Activated CD4-positive, alpha-beta memory T cell treated with anti-CD3 and anti-CD28 coated beads, Interleukin-2, amount 10 ng/mL, durations not matched to agents 7 days and 5 days (primary cell): ENCODE results near the gene ALDH7A1. TPM values are rescaled to one million over a fixed set of nuclear protein-coding genes. Genes with fewer than 3 reads are reported as not detected.

Source experiments
- CTCF ChIA-PET: fragments of 350-600 bp; sonication (Branson Sonifier 250); formaldehyde crosslinking; loops from one replicate; lab custom pipeline; 2021; ENCODE audit warnings: antibody characterized with exemption, inconsistent platforms; lab: Charles Lee
- POLR2A ChIA-PET: fragments of 350-600 bp; sonication (Branson Sonifier 250); formaldehyde crosslinking; loops from one replicate; lab custom pipeline; 2021; ENCODE audit warnings: antibody characterized with exemption; lab: Charles Lee
- DNase-seq: peaks from one replicate; pipeline ENCODE4 v3.0.0-alpha.2; 2020
- H3K27ac Mint-ChIP-seq: one replicate; pipeline ENCODE4 v1.8.0; 2021; ENCODE audit warnings: mild to moderate bottlenecking, mixed read lengths
- H3K27me3 Mint-ChIP-seq: one replicate; pipeline ENCODE4 v1.8.0; 2021; ENCODE audit warnings: mixed read lengths
- H3K36me3 Mint-ChIP-seq: one replicate; pipeline ENCODE4 v1.8.0; 2021; ENCODE audit warnings: low read depth, mixed read lengths
- H3K4me1 Mint-ChIP-seq: one replicate; pipeline ENCODE4 v1.8.0; 2021; ENCODE audit warnings: mixed read lengths
- H3K4me3 Mint-ChIP-seq: one replicate; pipeline ENCODE4 v1.8.0; 2021; ENCODE audit warnings: mild to moderate bottlenecking, mixed read lengths
- H3K9me3 Mint-ChIP-seq: one replicate; pipeline ENCODE4 v1.8.0; 2021; ENCODE audit warnings: mixed read lengths
- total RNA-seq, 2 experiments: library from RNA; stranded (reverse); gene quantifications; one replicate each; pipeline ENCODE4 v1.2.3, GENCODE V29; 2021

The ALDH7A1 gene
- total RNA-seq, 2 experiments from 2014 or later, result 0.71 to 1.0 TPM

GRCh38 chr5:126543009-126543408 is 52.0 kb downstream of the ALDH7A1 start:
- no peak overlapping the region for H3K4me3 Mint-ChIP-seq
- ChIA-PET CTCF (interaction anchor here (0.7 to 1.8 kb wide), 6 partner anchors 10 to 204 kb away, joined by 3 to 11 read pairs (median 4); no protein-coding TSS in a partner anchor), POLR2A (no interaction called here)
- DNase-seq, result no peak
- no peak overlapping the region for H3K27ac Mint-ChIP-seq
- no peaks in the 10 kb centered on the region for H3K9me3 Mint-ChIP-seq
- H3K4me1 Mint-ChIP-seq, result no peaks in the 10 kb centered on the region
- no peaks in the 10 kb centered on the region for H3K36me3 Mint-ChIP-seq
- H3K27me3 Mint-ChIP-seq, result peaks cover 2% of the 10 kb centered on the region

- Mint-ChIP-seq H3K4me3 (no peak overlapping the region), H3K36me3 (no peaks in the 10 kb centered on the region), H3K4me1 (no peaks in the 10 kb centered on the region), H3K27me3 (peaks cover 2% of the 10 kb centered on the region), H3K27ac (no peak overlapping the region), H3K9me3 (no peaks in the 10 kb centered on the region)
- DNase-seq, result no peak
- CTCF ChIA-PET, result interaction anchor here (0.7 to 5.1 kb wide), 5 partner anchors 12 to 205 kb away, joined by 3 to 53 read pairs (median 3); no protein-coding TSS in a partner anchor
- POLR2A ChIA-PET, result no interaction called here
Observed at GRCh38 chr5:126542441-126542840, 52.6 kb downstream of the ALDH7A1 start.

- Mint-ChIP-seq H3K9me3 (no peaks in the 10 kb centered on the region), H3K36me3 (no peaks in the 10 kb centered on the region), H3K4me1 (no peaks in the 10 kb centered on the region), H3K27me3 (peaks cover 2% of the 10 kb centered on the region), H3K4me3 (no peak overlapping the region), H3K27ac (no peak overlapping the region)
- DNase-seq, result no peak
- POLR2A ChIA-PET, result no interaction called here
- CTCF ChIA-PET, result interaction anchor here (1.2 to 5.1 kb wide), 7 partner anchors 10 to 203 kb away, joined by 4 to 53 read pairs (median 10); partner anchors contain the start of gene PHAX
Observed at GRCh38 chr5:126540631-126541030, 54.4 kb downstream of the ALDH7A1 start.

DNA sequence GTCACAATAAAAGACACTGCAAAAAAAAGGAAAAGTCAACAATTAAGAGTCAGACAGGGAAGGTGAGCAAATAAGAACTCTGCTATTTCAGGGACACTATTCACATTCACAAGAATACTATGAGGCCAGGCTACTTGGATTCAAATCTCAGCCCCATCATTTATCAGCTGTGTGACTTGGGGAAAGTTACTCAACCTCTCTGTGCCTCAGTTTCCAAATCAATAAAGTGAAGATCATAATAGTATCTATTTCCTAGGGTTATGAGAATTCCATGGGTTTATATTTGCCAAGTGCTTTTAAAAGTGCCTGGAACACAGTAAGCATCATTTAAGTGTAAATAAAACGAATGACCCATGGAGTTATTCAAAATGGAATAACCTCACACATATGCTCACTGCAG is 56.4 kb downstream of the ALDH7A1 start:
- DNase-seq, result no peak
- H3K36me3 Mint-ChIP-seq, result no peaks in the 10 kb centered on the region
- H3K27me3 Mint-ChIP-seq, result peaks cover 2% of the 10 kb centered on the region
- ChIA-PET POLR2A (no interaction called here), CTCF (interaction anchor here (0.6 to 5.1 kb wide), 13 partner anchors 12 to 201 kb away, joined by 3 to 53 read pairs (median 4); no protein-coding TSS in a partner anchor)
- no peak overlapping the region for H3K4me3 Mint-ChIP-seq
- no peaks in the 10 kb centered on the region for H3K9me3 Mint-ChIP-seq
- no peaks in the 10 kb centered on the region for H3K4me1 Mint-ChIP-seq
- no peak overlapping the region for H3K27ac Mint-ChIP-seq

DNA sequence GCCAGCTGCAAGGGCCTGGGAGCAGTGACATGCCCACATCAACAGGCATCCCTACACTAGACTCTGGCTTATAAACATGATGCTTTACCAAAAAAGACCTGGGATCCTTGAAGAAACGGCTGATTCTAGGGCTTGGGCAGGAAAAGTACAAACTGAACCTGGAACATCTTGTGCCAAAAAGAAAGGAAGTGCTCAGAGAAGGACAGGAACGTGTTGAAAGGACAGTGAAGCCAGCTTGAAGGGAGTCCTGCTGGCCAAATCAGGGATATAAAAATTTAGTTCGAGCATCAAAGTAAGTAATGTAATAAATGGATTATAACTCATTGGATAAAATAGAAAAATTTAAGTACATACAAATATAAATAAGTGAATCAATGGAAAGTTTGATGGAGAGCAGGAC is 58.1 kb downstream of the ALDH7A1 start:
- ChIA-PET POLR2A (no interaction called here), CTCF (interaction anchor here (2.1 kb wide), 1 partner anchor 36 kb away, joined by 12 read pairs; no protein-coding TSS in a partner anchor)
- H3K36me3 Mint-ChIP-seq, result no peaks in the 10 kb centered on the region
- no peak for DNase-seq
- no peaks in the 10 kb centered on the region for H3K27me3 Mint-ChIP-seq
- H3K9me3 Mint-ChIP-seq, result no peaks in the 10 kb centered on the region
- H3K4me1 Mint-ChIP-seq, result no peaks in the 10 kb centered on the region
- H3K4me3 Mint-ChIP-seq, result no peak overlapping the region
- no peak overlapping the region for H3K27ac Mint-ChIP-seq

- ChIA-PET CTCF (interaction anchor here (0.6 to 5.3 kb wide), 7 partner anchors 10 to 871 kb away, joined by 3 to 28 read pairs (median 4); no protein-coding TSS in a partner anchor), POLR2A (no interaction called here)
- Mint-ChIP-seq H3K27me3 (no peaks in the 10 kb centered on the region), H3K4me1 (no peaks in the 10 kb centered on the region), H3K36me3 (no peaks in the 10 kb centered on the region), H3K4me3 (no peak overlapping the region), H3K27ac (no peak overlapping the region), H3K9me3 (no peaks in the 10 kb centered on the region)
- no peak for DNase-seq
Observed at GRCh38 chr5:126535856-126536545, 59.0 kb downstream of the ALDH7A1 start.

DNA sequence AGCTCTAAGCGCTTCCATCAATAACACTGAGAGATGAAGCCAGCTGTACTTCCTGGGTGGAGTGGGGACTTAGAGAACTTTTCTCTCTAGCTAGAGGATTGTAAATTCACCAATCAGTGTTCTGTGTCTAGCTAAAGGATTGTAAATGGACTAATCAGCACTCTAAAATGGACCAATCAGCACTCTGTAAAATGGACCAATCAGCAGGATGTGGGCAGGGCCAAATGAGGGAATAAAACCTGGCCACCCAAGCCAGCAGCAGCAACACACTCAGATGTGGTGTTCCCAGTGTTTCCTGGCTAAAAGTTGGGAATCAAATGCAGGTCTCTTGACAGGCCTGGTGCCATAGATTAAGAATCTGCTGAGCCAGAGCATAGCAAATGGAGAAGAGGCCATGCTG is 60.5 kb downstream of the ALDH7A1 start:
- ChIA-PET CTCF (interaction anchor here (1.0 to 5.3 kb wide), 5 partner anchors 9 to 196 kb away, joined by 3 to 28 read pairs (median 5); no protein-coding TSS in a partner anchor), POLR2A (no interaction called here)
- Mint-ChIP-seq H3K9me3 (no peaks in the 10 kb centered on the region), H3K27me3 (no peaks in the 10 kb centered on the region), H3K4me3 (no peak overlapping the region), H3K36me3 (no peaks in the 10 kb centered on the region), H3K27ac (no peak overlapping the region), H3K4me1 (no peaks in the 10 kb centered on the region)
- DNase-seq, result no peak

DNA sequence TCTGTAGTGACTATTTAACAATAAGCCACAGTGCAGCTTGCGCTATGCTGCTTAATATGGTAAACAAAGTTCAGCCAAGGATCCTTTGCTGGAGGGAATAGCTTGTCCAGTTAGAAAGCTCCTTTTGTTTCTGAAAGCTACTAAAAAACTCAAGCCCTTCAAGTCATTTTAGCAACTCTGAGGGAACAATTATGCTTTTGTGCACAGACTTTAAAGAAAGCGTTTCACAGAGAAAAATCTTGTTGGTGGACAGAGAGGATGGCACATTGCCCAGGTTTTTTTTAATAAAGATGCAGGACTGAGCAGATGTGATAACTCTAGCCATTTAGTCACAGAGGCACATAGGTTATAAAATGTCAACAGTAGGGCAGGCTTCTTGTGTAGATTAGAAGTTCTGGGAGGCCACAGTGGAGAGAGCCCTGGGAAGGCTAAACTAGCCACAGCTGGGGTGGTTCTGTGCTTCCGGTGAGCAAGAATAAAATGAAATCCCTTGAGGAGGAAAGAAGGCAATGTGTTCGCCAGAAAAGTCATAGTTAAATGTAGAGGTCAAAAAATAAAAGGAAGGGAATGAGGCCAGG is 63.4 kb downstream of the ALDH7A1 start:
- Mint-ChIP-seq H3K9me3 (no peaks in the 10 kb centered on the region), H3K27me3 (peaks cover 5% of the 10 kb centered on the region), H3K27ac (no peak overlapping the region), H3K36me3 (no peaks in the 10 kb centered on the region), H3K4me3 (no peak overlapping the region), H3K4me1 (no peaks in the 10 kb centered on the region)
- ChIA-PET CTCF (interaction anchor here (0.7 to 5.3 kb wide), 4 partner anchors 9 to 193 kb away, joined by 3 to 28 read pairs (median 12); no protein-coding TSS in a partner anchor), POLR2A (no interaction called here)
- DNase-seq, result no peak

DNA sequence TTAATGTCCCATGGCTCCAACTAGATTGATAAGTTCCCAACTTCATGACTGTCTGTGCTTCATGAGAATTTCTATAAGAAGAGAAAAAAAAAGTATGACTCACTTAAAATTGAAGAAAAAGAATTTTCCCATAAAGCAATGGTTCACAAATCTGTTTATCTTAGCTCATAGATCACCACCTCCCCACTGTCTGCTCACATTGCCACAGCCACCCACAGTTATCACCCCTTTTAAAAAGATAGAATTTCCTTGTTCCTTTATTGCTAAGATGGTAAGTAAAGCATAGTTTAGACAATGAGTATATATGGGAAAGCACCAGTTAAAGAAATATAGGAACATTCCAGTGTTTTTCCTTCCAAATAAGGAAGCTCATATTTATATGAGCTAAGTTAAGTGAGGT is 67.1 kb downstream of the ALDH7A1 start:
- Mint-ChIP-seq H3K4me3 (no peak overlapping the region), H3K36me3 (no peaks in the 10 kb centered on the region), H3K27ac (no peak overlapping the region), H3K9me3 (no peaks in the 10 kb centered on the region), H3K27me3 (peaks cover 7% of the 10 kb centered on the region), H3K4me1 (no peaks in the 10 kb centered on the region)
- POLR2A ChIA-PET, result no interaction called here
- CTCF ChIA-PET, result interaction anchor here (1.0 kb wide), 1 partner anchor 189 kb away, joined by 3 read pairs; no protein-coding TSS in a partner anchor
- no peak for DNase-seq

DNA sequence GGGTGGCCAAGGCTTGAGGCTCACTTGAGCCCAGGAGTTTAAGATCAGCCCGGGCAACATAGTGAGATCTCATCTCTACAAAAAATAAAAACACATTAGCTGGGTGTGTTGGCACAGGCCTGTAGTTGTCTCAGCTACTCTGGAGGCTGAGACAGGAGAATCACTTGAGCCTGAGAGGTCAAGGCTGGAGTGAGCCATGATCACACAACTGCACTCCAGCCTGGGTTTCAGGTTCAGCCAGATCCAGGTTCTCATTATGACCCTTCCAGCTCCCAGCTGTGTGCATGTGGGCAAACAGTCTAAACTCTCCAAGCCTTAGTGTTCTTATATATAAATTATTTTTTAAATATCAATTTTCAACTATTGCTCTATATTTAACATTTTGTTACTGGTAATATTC is 67.9 kb downstream of the ALDH7A1 start:
- no peak overlapping the region for H3K27ac Mint-ChIP-seq
- CTCF ChIA-PET, result no interaction called here

GRCh38 chr5:126526493-126526892 is 68.5 kb downstream of the ALDH7A1 start:
- no peaks in the 10 kb centered on the region for H3K4me1 Mint-ChIP-seq
- H3K4me3 Mint-ChIP-seq, result no peak overlapping the region
- no peak overlapping the region for H3K27ac Mint-ChIP-seq
- H3K36me3 Mint-ChIP-seq, result no peaks in the 10 kb centered on the region
- peaks cover 7% of the 10 kb centered on the region for H3K27me3 Mint-ChIP-seq
- ChIA-PET POLR2A (no interaction called here), CTCF (no interaction called here)
- DNase-seq, result no peak
- H3K9me3 Mint-ChIP-seq, result no peaks in the 10 kb centered on the region

More for the DNA sequence above, 67.9 kb downstream of the ALDH7A1 start:
- Mint-ChIP-seq H3K36me3 (no peaks in the 10 kb centered on the region), H3K4me1 (no peaks in the 10 kb centered on the region), H3K4me3 (no peak overlapping the region), H3K9me3 (no peaks in the 10 kb centered on the region), H3K27me3 (peaks cover 7% of the 10 kb centered on the region)
- no peak for DNase-seq
- POLR2A ChIA-PET, result no interaction called here

DNA sequence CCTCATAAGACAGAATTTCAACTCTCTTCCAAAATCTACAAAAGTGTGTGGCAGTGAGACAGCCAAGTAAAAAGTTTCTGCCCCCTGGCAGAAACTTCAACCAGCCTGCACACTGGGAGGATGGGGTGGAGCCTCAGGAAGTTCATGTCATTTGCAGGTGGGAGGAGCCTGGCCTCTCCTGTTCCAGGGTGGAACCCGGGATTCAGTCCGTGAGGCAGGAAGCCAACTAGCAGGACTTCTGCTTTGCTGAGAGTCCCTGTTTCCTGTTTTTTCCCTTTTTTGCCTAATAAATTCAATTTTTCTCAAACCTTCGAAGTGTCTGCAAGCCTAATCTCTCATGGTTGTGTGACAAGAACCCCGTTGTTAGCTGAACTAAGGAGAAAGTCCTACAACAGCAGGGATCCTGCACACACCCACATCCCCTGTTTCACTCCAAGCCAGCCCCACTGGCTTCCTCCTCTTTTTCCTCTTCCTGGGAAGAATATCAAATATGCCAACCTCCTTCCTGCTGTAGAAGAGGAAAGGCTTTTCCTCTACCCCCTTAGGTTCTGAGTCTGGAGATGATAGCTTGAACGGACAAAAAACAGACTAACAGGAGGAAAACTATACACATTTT is 69.3 kb downstream of the ALDH7A1 start:
- Mint-ChIP-seq H3K27me3 (peaks cover 7% of the 10 kb centered on the region), H3K4me3 (no peak overlapping the region), H3K4me1 (no peaks in the 10 kb centered on the region), H3K27ac (no peak overlapping the region), H3K36me3 (no peaks in the 10 kb centered on the region), H3K9me3 (no peaks in the 10 kb centered on the region)
- ChIA-PET CTCF (no interaction called here), POLR2A (no interaction called here)
- no peak for DNase-seq
